ENCODE measurements around the gene FXYD7.

DNA sequence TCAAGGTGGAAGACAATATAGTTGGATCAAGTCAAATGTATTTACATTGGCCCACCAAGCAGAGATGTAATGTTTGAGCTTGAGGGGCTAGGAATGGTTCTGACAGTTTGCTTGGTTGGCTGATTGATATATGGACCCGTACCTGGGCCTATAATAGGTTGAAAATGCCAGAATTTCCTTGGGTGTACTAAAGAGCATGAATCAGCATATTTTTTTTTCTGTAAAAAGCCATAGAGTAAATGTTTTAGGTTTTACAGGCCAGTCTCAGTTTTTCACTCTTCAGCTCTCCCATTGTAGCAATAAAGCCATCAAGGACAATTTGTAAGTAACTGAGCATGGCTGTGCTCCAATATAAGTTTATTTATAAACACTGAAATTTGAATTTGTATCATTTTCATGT, 38.3 kb downstream of the FXYD7 start:
- TF ChIP-seq RARB (CRISPR knock-in tag; IDR thresholded peaks at IDR 0.05) (no peak), TCF4 (CRISPR knock-in tag; IDR thresholded peaks at IDR 0.05; ENCODE audit: borderline replicate concordance) (no peak), BACH2 (CRISPR knock-in tag; IDR thresholded peaks at IDR 0.05; ENCODE audit: borderline replicate concordance) (no peak), ESRRG (CRISPR knock-in tag; IDR thresholded peaks at IDR 0.05) (no peak), GLIS3 (CRISPR knock-in tag; IDR thresholded peaks at IDR 0.05) (no peak)
- TF ChIP-seq, protein P1, sequence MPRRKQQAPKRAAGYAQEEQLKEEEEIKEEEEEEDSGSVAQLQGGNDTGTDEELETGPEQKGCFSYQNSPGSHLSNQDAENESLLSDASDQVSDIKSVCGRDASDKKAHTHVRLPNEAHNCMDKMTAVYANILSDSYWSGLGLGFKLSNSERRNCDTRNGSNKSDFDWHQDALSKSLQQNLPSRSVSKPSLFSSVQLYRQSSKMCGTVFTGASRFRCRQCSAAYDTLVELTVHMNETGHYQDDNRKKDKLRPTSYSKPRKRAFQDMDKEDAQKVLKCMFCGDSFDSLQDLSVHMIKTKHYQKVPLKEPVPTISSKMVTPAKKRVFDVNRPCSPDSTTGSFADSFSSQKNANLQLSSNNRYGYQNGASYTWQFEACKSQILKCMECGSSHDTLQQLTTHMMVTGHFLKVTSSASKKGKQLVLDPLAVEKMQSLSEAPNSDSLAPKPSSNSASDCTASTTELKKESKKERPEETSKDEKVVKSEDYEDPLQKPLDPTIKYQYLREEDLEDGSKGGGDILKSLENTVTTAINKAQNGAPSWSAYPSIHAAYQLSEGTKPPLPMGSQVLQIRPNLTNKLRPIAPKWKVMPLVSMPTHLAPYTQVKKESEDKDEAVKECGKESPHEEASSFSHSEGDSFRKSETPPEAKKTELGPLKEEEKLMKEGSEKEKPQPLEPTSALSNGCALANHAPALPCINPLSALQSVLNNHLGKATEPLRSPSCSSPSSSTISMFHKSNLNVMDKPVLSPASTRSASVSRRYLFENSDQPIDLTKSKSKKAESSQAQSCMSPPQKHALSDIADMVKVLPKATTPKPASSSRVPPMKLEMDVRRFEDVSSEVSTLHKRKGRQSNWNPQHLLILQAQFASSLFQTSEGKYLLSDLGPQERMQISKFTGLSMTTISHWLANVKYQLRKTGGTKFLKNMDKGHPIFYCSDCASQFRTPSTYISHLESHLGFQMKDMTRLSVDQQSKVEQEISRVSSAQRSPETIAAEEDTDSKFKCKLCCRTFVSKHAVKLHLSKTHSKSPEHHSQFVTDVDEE (CRISPR knock-in tag; IDR thresholded peaks at IDR 0.05), result no peak
- TF ChIP-seq, protein P2, sequence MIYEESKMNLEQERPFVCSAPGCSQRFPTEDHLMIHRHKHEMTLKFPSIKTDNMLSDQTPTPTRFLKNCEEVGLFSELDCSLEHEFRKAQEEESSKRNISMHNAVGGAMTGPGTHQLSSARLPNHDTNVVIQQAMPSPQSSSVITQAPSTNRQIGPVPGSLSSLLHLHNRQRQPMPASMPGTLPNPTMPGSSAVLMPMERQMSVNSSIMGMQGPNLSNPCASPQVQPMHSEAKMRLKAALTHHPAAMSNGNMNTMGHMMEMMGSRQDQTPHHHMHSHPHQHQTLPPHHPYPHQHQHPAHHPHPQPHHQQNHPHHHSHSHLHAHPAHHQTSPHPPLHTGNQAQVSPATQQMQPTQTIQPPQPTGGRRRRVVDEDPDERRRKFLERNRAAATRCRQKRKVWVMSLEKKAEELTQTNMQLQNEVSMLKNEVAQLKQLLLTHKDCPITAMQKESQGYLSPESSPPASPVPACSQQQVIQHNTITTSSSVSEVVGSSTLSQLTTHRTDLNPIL (CRISPR knock-in tag; IDR thresholded peaks at IDR 0.05; ENCODE audit: low read depth), result no peak
- TF ChIP-seq, protein P3, sequence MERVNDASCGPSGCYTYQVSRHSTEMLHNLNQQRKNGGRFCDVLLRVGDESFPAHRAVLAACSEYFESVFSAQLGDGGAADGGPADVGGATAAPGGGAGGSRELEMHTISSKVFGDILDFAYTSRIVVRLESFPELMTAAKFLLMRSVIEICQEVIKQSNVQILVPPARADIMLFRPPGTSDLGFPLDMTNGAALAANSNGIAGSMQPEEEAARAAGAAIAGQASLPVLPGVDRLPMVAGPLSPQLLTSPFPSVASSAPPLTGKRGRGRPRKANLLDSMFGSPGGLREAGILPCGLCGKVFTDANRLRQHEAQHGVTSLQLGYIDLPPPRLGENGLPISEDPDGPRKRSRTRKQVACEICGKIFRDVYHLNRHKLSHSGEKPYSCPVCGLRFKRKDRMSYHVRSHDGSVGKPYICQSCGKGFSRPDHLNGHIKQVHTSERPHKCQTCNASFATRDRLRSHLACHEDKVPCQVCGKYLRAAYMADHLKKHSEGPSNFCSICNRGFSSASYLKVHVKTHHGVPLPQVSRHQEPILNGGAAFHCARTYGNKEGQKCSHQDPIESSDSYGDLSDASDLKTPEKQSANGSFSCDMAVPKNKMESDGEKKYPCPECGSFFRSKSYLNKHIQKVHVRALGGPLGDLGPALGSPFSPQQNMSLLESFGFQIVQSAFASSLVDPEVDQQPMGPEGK (CRISPR knock-in tag; IDR thresholded peaks at IDR 0.05; ENCODE audit: borderline replicate concordance), result no peak
